ENCODE measurements around the gene CCDC178. TPM values are rescaled to one million over a fixed set of nuclear protein-coding genes. Genes with fewer than 3 reads are reported as not detected.

Gene CCDC178
- total RNA-seq, 2 donors from 2014 or later: 3.2 to 5.9 TPM

GRCh38 chr18:33097126-33097525 is 343.4 kb downstream of the CCDC178 start:
- 100% methylated on average over 3 of the region's 3 CpGs for WGBS
- Histone ChIP-seq H3K9me3 (no peaks in the 10 kb centered on the region), H3K27ac (no peak overlapping the region), H3K27me3 (replicated peaks; ENCODE audit: insufficient read depth) (no peaks in the 10 kb centered on the region), H3K36me3 (no peaks in the 10 kb centered on the region), H3K4me3 (no peak overlapping the region), H3K4me1 (replicated peaks) (no peaks in the 10 kb centered on the region)
- DNase-seq (ENCODE audit: low spot score): no peak
- no peak for TF ChIP-seq POLR2A (IDR thresholded peaks at IDR 0.05)
- no peak for TF ChIP-seq CTCF (IDR thresholded peaks at IDR 0.05)
- no peak for TF ChIP-seq POLR2AphosphoS5 (IDR thresholded peaks at IDR 0.05)
- intact Hi-C loops (cut with DNase I): no loop called here

- H3K27ac ChIP-seq: no peak overlapping the region
- no peak for TF ChIP-seq CTCF (IDR thresholded peaks at IDR 0.05)
- no peak for TF ChIP-seq POLR2AphosphoS5 (IDR thresholded peaks at IDR 0.05)
- no peak for TF ChIP-seq POLR2A (IDR thresholded peaks at IDR 0.05)
- 67% methylated on average over 4 of the region's 4 CpGs for WGBS
- H3K4me1 ChIP-seq (replicated peaks): no peaks in the 10 kb centered on the region
- no peaks in the 10 kb centered on the region for H3K9me3 ChIP-seq
- no peaks in the 10 kb centered on the region for H3K27me3 ChIP-seq (replicated peaks; ENCODE audit: insufficient read depth)
- H3K36me3 ChIP-seq: no peaks in the 10 kb centered on the region
- H3K4me3 ChIP-seq: no peak overlapping the region
- DNase-seq (ENCODE audit: low spot score): no peak
- intact Hi-C loops (cut with DNase I): no loop called here
Measured at GRCh38 chr18:33090461-33090860, 350.1 kb downstream of the CCDC178 start.

- TF ChIP-seq POLR2A (IDR thresholded peaks at IDR 0.05) (no peak), POLR2AphosphoS5 (IDR thresholded peaks at IDR 0.05) (no peak), CTCF (IDR thresholded peaks at IDR 0.05) (no peak)
- WGBS: 78% methylated on average over 2 of the region's 2 CpGs
- intact Hi-C loops (cut with DNase I): no loop called here
Measured at GRCh38 chr18:33076601-33077000, 363.9 kb downstream of the CCDC178 start.

GRCh38 chr18:33074125-33074524 is 366.4 kb downstream of the CCDC178 start:
- TF ChIP-seq POLR2AphosphoS5 (IDR thresholded peaks at IDR 0.05) (no peak), CTCF (IDR thresholded peaks at IDR 0.05) (no peak), POLR2A (IDR thresholded peaks at IDR 0.05) (no peak)
- no peak for DNase-seq (ENCODE audit: low spot score)
- Histone ChIP-seq H3K27me3 (replicated peaks; ENCODE audit: insufficient read depth) (no peaks in the 10 kb centered on the region), H3K9me3 (no peaks in the 10 kb centered on the region), H3K4me1 (replicated peaks) (no peaks in the 10 kb centered on the region), H3K4me3 (no peak overlapping the region), H3K27ac (no peak overlapping the region), H3K36me3 (no peaks in the 10 kb centered on the region)
- 97% methylated on average over 3 of the region's 3 CpGs for WGBS
- intact Hi-C loops (cut with DNase I): no loop called here

More at GRCh38 chr18:33076601-33077000, 363.9 kb downstream of the CCDC178 start:
- Histone ChIP-seq H3K4me3 (no peak overlapping the region), H3K4me1 (replicated peaks) (no peaks in the 10 kb centered on the region), H3K9me3 (no peaks in the 10 kb centered on the region), H3K27me3 (replicated peaks; ENCODE audit: insufficient read depth) (no peaks in the 10 kb centered on the region), H3K27ac (no peak overlapping the region), H3K36me3 (no peaks in the 10 kb centered on the region)
- DNase-seq (ENCODE audit: low spot score): no peak

GRCh38 chr18:33062834-33063364 is 377.6 kb downstream of the CCDC178 start:
- Histone ChIP-seq H3K4me3 (no peak overlapping the region), H3K27me3 (replicated peaks; ENCODE audit: insufficient read depth) (no peaks in the 10 kb centered on the region), H3K4me1 (replicated peaks) (no peaks in the 10 kb centered on the region), H3K27ac (no peak overlapping the region), H3K9me3 (no peaks in the 10 kb centered on the region), H3K36me3 (no peaks in the 10 kb centered on the region)
- intact Hi-C loops (cut with DNase I): no loop called here
- no peak for TF ChIP-seq CTCF (IDR thresholded peaks at IDR 0.05)
- no peak for TF ChIP-seq POLR2A (IDR thresholded peaks at IDR 0.05)
- no peak for TF ChIP-seq POLR2AphosphoS5 (IDR thresholded peaks at IDR 0.05)
- no peak for DNase-seq (ENCODE audit: low spot score)
- 93% methylated on average over 6 of the region's 6 CpGs for WGBS

Data from prostate gland (tissue), 2 donors.